ENCODE data around the gene NEU2. TPM values are rescaled to one million over a fixed set of nuclear protein-coding genes. Genes with fewer than 3 reads are reported as not detected.

NEU2 gene
- total and polyA plus RNA-seq, 2 experiments from 2014 or later, result not detected

GRCh38 chr2:233007739-233008138, 24.7 kb upstream of the NEU2 start:
- no peaks in the 10 kb centered on the region for H3K79me2 ChIP-seq
- no peaks in the 10 kb centered on the region for H3K4me1 ChIP-seq (ENCODE audit: insufficient read depth)
- no peaks in the 10 kb centered on the region for H3K9me3 ChIP-seq (ENCODE audit: low read depth)
- no peaks in the 10 kb centered on the region for H3K9me2 ChIP-seq (replicated peaks; ENCODE audit: insufficient read depth)
- H3K27ac ChIP-seq, result no peak overlapping the region
- H3K36me3 ChIP-seq (replicated peaks; ENCODE audit: insufficient read depth, low read depth), result no peaks in the 10 kb centered on the region
- no peak for DNase-seq (ENCODE audit: low spot score)
- H3K27me3 ChIP-seq, result no peaks in the 10 kb centered on the region
- WGBS (ENCODE audit: low lambda C conversion rate, missing lambda C conversion rate), result 73% methylated on average over 3 of the region's 3 CpGs
- no peak overlapping the region for H3K4me2 ChIP-seq
- no peak overlapping the region for H3K4me3 ChIP-seq
- no peak for TF ChIP-seq EZH2 (IDR thresholded peaks at IDR 0.05; ENCODE audit: borderline replicate concordance)
- no peak for TF ChIP-seq EZH2phosphoT487 (IDR thresholded peaks at IDR 0.05; ENCODE audit: low read depth, severe bottlenecking, unreplicated experiment)
- no peak for TF ChIP-seq CTCF (IDR thresholded peaks at IDR 0.05; ENCODE audit: poor library complexity)
- no peaks in the 10 kb centered on the region for H4K20me1 ChIP-seq (ENCODE audit: insufficient read depth, poor library complexity, severe bottlenecking)
- no peak overlapping the region for H2AFZ ChIP-seq

- 93% methylated on average over 3 of the region's 3 CpGs for WGBS (ENCODE audit: low lambda C conversion rate, missing lambda C conversion rate)
- H3K9me2 ChIP-seq (replicated peaks; ENCODE audit: insufficient read depth), result no peaks in the 10 kb centered on the region
- DNase-seq (ENCODE audit: low spot score), result no peak
- TF ChIP-seq EZH2 (IDR thresholded peaks at IDR 0.05; ENCODE audit: borderline replicate concordance) (no peak), CTCF (IDR thresholded peaks at IDR 0.05; ENCODE audit: poor library complexity) (no peak), EZH2phosphoT487 (IDR thresholded peaks at IDR 0.05; ENCODE audit: low read depth, severe bottlenecking, unreplicated experiment) (no peak)
- H3K79me2 ChIP-seq, result no peaks in the 10 kb centered on the region
- no peaks in the 10 kb centered on the region for H3K9me3 ChIP-seq (ENCODE audit: low read depth)
- H3K4me1 ChIP-seq (ENCODE audit: insufficient read depth), result no peaks in the 10 kb centered on the region
- no peaks in the 10 kb centered on the region for H3K36me3 ChIP-seq (replicated peaks; ENCODE audit: insufficient read depth, low read depth)
- H4K20me1 ChIP-seq (ENCODE audit: insufficient read depth, poor library complexity, severe bottlenecking), result no peaks in the 10 kb centered on the region
- no peak overlapping the region for H3K27ac ChIP-seq
- no peak overlapping the region for H2AFZ ChIP-seq
- no peak overlapping the region for H3K4me3 ChIP-seq
- H3K4me2 ChIP-seq, result no peak overlapping the region
- H3K27me3 ChIP-seq, result no peaks in the 10 kb centered on the region
These were observed 22.8 kb upstream of the NEU2 start for GRCh38 chr2:233009661-233010060.

GRCh38 chr2:233010569-233011267, 21.8 kb upstream of the NEU2 start:
- Histone ChIP-seq H3K9me2 (replicated peaks; ENCODE audit: insufficient read depth) (no peaks in the 10 kb centered on the region), H3K36me3 (replicated peaks; ENCODE audit: insufficient read depth, low read depth) (no peaks in the 10 kb centered on the region), H3K4me2 (no peak overlapping the region), H3K9me3 (ENCODE audit: low read depth) (no peaks in the 10 kb centered on the region), H2AFZ (no peak overlapping the region), H3K79me2 (no peaks in the 10 kb centered on the region), H3K4me1 (ENCODE audit: insufficient read depth) (no peaks in the 10 kb centered on the region), H3K27ac (no peak overlapping the region), H3K27me3 (no peaks in the 10 kb centered on the region), H4K20me1 (ENCODE audit: insufficient read depth, poor library complexity, severe bottlenecking) (no peaks in the 10 kb centered on the region), H3K4me3 (no peak overlapping the region)
- WGBS (ENCODE audit: low lambda C conversion rate, missing lambda C conversion rate), result 91% methylated on average over 9 of the region's 9 CpGs
- no peak for DNase-seq (ENCODE audit: low spot score)
- TF ChIP-seq EZH2 (IDR thresholded peaks at IDR 0.05; ENCODE audit: borderline replicate concordance), result no peak
- no peak for TF ChIP-seq CTCF (IDR thresholded peaks at IDR 0.05; ENCODE audit: poor library complexity)

Data from hepatocyte (in vitro differentiated cells).